GM18505 (cell line): ENCODE results near the gene TMCC1.
A peak's percentile ranks its signal among the peaks of the same experiment; 100 is the strongest.
"Not testable (repeated sequence)": the region's sequence is repeated elsewhere in the genome, so short reads cannot be mapped to it uniquely, and the experiment has no call there.

ENCODE experiments used
- ATAC-seq: cut with Tn5 transposase; IDR thresholded peaks from one replicate; pipeline ENCODE4 v1.9.1; 2021; ENCODE audit not compliant: unreplicated experiment
- POLR2A ChIP-seq: IDR thresholded peaks from 4 replicates; pipeline ENCODE4 v1.6.1; 2011; ENCODE audit warnings: borderline replicate concordance; ENCODE audit not compliant: insufficient read depth, insufficient read length; ENCODE audit errors: extremely low read depth

TMCC1 gene

DNA sequence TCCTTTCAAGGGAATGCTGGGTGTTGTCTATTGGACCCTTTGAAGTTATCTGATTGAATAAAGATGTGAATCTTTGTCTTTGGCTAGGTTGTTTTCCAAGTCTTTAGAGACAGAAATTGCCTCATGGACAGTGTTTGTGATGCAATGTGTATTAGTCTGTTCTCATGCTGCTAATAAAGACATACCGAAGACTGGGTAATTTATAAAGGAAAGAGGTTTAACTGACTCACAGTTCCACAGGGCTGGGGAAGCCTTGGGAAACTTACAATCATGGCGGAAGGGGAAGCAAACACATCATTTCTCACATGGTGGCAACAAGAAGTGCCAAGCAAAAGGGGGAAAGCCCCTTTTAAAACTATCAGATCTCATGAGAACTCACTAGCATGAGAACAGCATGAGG, 198.3 kb downstream of the TMCC1 start:
- no peak for TF ChIP-seq POLR2A
- no peak for ATAC-seq

DNA sequence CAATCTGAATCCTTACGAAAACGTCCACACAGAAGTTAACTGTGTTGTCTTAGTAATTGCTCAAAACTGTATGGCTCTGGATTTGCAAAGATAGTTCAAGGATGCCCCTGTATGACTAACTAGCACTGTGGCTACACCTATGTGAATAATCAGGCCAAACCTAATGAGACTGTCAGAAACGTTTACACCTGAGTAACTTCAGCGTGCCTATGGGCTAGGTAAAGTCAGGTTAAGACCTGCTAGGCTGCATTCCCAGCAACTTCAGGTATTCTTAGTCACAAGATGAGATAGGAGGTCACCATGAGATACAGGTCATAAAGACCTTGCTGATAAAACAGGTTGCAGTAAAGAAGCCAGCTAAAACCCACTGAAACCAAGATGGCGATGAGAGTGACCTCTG, 199.3 kb downstream of the TMCC1 start:
- no peak for ATAC-seq
- no peak for TF ChIP-seq POLR2A

DNA sequence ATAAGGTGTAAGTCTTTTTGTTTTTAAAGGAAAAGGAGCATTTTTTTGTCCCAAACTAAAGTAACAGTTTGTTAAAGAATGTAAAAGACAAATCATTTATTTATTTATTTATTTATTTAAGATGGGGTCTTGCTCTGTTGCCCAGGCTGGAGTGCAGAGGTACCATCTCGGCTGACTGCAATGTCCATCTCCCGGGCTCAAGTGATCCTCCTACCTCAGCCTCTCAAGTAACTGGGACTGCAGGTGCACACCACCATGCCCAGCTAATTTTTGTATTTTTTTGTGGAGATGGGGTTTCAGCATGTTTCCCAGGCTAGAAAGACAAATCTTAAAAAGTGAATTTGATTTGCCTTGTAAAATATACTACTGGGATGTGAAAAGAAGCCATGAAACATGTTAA, 200.8 kb downstream of the TMCC1 start:
- ATAC-seq, result no peak
- no peak for TF ChIP-seq POLR2A

DNA sequence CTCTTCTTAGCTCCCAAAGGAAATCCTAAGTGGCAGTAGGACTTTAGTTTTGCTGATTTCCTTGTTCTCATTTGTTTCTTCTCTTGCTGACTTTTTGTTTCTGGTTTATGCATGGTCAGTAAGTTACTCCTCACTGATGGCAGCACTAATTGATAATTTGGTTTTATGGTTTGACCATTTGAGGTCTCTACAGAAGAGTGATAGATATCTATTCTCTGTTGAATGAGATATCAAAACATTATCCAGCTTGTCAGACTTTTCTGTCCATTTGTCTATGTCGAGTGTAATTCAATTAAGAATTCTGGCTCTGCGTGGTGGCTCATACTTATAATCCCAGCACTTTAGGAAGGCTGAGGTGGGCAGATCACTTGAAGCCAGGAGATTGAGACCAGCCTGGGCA, 202.5 kb downstream of the TMCC1 start:
- TF ChIP-seq POLR2A, result no peak
- no peak for ATAC-seq

DNA sequence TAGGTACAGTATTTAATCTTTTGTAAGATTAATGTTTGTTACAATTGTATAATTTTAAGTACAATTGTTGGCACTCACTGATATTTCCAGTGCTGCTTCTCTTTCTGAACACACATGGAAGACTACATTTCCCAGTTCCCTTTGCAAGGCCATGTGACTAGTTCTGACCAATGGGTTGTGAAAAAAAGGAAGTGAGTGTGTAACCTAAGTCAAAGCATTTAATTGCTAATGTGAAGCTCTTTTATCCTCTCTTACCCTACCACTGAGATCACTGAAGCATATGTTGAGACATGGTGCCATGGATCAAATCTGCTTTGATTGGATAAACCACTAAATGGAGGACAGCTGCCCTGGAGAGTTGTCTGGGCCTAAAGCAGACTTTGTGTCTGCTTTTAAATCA, 203.1 kb downstream of the TMCC1 start:
- ATAC-seq, result peak; percentile 68

DNA sequence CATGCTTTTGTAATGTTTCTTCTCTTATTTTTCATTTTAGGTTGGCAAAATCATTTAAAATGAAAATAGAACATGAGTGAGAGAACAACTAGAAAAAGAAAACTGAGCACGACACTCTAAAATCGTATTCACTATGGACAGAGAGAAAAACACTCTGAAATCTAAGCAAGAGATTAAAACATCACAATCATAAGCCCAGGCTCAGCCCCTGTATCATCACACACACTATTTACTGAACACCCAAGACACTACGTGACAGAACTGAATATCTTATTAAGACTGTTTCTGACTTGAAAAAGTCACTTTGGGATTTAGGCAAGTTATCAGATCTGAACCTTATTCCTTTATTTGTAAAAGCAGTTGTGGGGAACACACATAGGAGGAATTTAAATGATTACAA, 204.5 kb downstream of the TMCC1 start:
- TF ChIP-seq POLR2A, result no peak
- ATAC-seq, result no peak

More for the DNA sequence above, 203.1 kb downstream of the TMCC1 start:
- TF ChIP-seq POLR2A, result no peak

DNA sequence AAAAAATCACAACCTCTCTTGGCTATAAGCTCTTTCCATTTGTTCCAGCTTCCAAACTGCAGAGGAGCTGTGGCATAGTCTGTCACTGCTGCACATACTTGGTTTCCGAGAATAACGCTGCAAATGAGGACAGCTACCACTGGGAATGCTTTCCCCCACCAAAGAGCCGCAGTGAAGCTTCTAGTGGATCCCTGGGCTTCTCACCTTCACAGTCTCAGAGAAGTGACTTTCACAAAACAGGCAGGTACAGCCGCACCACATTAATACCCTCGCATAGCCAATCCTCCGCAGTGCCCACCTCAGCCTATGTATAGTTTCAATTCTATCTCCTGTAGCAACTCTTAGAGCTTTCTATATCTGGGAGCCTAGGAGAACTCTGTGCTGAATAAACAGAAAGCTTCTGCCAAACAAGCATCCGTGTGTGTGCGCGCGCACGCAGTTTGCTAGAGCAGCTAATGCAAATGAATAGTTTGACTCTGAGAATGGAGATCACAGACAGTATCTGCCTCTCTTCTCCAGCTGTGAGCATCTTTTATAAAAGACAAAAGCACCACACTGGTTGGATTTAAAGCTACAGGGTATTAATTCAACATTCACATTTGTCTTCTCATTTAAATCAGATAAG, 205.1 kb downstream of the TMCC1 start:
- ATAC-seq, result no peak
- no peak for TF ChIP-seq POLR2A

DNA sequence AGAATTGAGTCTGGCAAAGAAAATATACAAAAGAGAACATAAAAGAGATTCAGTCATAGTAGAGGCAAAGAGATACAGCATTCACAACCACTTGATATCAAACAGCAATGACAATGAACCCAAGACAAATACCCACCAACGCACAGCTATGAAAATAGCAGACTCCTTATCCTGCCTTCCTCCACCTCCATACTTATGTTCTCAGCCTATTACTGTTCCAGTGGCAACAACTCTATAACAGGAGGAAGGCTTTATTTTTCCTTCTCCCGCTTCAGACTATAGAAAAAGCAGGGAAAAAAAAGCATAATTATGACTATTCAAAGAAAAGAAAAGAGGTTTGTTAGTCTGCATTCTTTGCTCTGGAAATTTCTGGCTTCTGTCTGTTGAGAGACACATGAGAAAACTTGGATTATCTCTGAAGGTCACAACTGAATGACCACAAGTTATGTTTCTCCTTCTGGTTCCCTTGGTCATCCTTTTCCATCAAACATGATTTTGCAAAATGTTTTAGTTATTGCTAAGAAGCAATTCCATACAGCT, 205.9 kb downstream of the TMCC1 start:
- TF ChIP-seq POLR2A, result no peak
- no peak for ATAC-seq

DNA sequence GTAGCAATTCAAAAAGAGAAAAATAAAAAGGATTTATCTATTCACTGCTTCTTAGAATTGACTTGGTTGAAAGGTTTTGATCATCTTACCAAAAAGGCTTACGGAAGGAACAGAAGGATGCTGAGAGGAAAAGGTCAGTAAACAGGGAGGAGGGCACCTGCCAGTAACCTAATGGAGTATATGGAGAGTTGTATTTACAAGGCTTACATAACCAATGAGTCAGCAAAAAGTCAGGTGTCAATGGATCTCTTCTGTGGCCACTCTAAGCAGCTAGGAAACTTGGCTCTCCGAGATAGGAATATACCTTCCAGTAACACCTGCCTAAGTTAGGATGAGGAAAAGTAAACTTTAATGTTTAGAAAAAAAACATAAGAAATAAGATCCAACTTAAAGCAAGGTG, 206.6 kb downstream of the TMCC1 start:
- no peak for ATAC-seq
- no peak for TF ChIP-seq POLR2A

DNA sequence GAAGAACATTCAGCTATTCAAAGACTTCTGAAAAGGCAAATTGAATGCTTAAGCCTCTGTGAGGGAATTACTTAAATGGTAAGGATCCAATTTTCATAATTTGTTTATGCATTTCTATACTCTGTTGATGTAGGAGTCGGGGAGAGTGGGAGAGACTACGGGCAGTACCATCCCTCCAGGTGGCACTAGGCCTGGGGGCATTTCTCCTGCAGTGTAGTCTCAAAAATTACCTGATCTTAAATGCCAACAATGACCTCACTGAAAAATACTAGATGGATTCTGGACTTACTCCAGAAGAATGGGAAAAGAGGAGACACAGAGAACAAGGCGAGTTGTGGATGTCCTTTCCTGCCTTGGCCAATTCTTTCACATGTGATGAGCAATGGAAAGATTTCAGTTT, 209.2 kb downstream of the TMCC1 start:
- ATAC-seq, result no peak
- no peak for TF ChIP-seq POLR2A

DNA sequence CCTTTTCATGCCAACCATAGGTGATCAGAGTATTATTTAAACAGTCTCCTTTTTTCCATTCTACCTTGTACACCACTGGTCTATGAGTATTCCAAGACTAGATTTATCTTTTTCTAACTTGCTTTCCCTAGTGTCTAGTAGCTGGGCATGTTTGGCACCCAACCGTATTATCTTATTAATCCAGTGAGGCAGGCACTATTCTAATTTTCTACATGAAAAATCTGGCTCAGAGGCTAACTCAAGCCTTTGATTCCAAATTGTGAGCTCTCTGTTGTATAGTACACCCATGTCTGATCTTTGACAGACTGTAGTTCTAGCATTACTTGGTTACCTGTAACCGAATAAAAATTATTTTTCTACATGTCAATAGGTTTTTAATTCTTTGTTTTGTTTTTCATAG, 210.3 kb downstream of the TMCC1 start:
- ATAC-seq, result no peak
- no peak for TF ChIP-seq POLR2A

DNA sequence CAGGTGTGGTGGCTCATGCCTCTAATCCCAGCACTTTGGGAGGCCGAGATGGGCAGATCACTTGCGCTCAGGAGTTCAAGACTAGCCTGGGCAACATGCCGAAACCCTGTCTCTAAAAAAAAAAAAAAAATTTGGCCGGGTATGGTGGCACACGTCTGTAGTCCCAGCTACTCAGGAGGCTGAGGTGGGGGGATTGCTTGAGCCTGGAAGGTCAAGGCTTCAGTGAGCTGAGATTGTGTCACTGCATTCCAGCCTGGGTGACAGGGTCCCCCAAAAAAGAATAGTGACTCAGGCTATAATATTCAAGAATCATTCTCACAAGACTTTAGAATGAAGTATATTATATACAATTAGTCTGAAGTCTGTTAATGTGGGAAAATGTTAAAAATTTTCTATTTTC, 216.5 kb downstream of the TMCC1 start:
- ATAC-seq, result no peak
- no peak for TF ChIP-seq POLR2A

DNA sequence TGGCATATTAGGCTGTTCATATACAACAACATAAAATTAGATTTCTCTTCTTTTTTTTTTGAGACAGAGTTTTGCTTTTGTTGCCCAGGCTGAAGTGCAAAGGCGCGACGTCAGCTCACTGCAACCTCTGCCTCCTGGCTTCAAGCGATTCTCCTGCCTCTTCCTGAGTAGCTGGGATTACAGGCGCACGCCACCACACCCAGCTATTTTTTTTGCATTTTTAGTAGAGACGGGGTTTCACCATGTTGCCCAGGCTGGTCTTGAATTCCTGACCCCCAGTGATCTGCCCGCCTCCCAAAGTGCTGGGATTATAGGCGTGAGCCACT, 218.8 kb downstream of the TMCC1 start:
- not testable (repeated sequence) for ATAC-seq

DNA sequence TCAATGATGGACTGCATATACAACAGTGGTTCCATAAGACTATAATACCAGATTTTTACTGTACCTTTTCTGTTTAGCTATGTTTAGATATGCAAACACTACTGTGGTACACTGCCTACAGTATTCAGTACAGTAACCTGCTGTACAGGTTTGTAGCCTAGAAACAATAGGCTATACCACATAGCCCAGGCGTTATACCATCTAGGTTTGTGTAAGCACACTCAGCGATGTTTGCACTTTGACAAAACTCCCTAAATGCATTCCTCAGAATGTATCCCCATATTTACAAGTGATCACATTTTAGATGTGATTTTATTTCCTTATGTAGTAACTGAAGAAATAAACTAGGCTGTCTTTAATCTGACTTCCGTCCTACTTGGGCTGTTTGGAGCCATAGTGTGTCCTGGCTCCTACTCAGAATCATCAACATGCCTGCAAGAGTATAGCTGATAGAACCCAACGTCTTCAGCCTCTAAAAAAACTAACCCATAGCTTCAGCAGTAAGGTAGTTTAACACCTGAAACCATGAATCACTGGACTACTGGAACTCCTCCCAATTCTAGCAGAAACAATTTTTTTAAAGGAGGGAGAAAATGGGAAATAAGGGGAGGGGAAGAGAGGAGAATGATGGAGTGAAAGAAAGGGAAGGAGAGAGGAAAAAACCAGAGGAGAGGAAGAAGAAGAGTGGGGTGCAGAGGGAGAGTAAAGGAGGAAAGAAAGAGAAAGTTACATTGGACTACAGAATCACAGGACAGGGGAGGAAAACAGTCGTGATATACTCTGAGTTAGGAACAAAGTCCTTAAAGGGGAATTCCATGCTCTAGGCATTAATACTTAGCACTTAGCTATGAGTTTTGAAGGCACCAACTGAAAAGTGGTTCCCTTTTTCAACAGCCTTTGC, 219.4 kb downstream of the TMCC1 start:
- ATAC-seq, result no peak
- no peak for TF ChIP-seq POLR2A
